Activated CD8-positive, alpha-beta T cell treated with anti-CD3 and anti-CD28 coated beads, Interleukin-2, amount 10 ng/mL, durations not matched to agents 7 days and 5 days (primary cell): ENCODE results near the gene PRR15. TPM values are rescaled to one million over a fixed set of nuclear protein-coding genes. Genes with fewer than 3 reads are reported as not detected.

ENCODE experiments used
- ATAC-seq: fragments of 150-1000 bp; cut with Tn5 transposase; one replicate; pipeline ENCODE4 v1.10.0; 2021; ENCODE audit warnings: moderate library complexity
- CTCF ChIA-PET: fragments of 350-600 bp; sonication (Branson Sonifier 250); formaldehyde crosslinking; loops from one replicate; lab custom pipeline; 2021; ENCODE audit warnings: antibody characterized with exemption; lab: Charles Lee
- POLR2A ChIA-PET: fragments of 350-600 bp; sonication (Branson Sonifier 250); formaldehyde crosslinking; loops from one replicate; lab custom pipeline; 2021; ENCODE audit warnings: antibody characterized with exemption; lab: Charles Lee
- DNase-seq: peaks from one replicate; pipeline ENCODE4 v3.0.0-alpha.2; 2020
- H3K27ac Mint-ChIP-seq: one replicate; pipeline ENCODE4 v1.8.0; 2021; ENCODE audit warnings: mild to moderate bottlenecking, mixed read lengths
- H3K27me3 Mint-ChIP-seq: one replicate; pipeline ENCODE4 v1.8.0; 2021; ENCODE audit warnings: low read depth, mixed read lengths
- H3K36me3 Mint-ChIP-seq: one replicate; pipeline ENCODE4 v1.8.0; 2021; ENCODE audit warnings: low read depth, mixed read lengths
- H3K4me1 Mint-ChIP-seq: one replicate; pipeline ENCODE4 v1.8.0; 2021; ENCODE audit warnings: low read depth, mixed read lengths
- H3K4me3 Mint-ChIP-seq: one replicate; pipeline ENCODE4 v1.8.0; 2021; ENCODE audit warnings: mild to moderate bottlenecking, mixed read lengths
- H3K9me3 Mint-ChIP-seq: one replicate; pipeline ENCODE4 v1.8.0; 2022; ENCODE audit warnings: mixed read lengths; ENCODE audit not compliant: insufficient read depth
- total RNA-seq, 2 experiments: library from RNA; stranded (reverse); gene quantifications; one replicate each; pipeline ENCODE4 v1.2.3, GENCODE V29; 2021

The PRR15 gene
- total RNA-seq, 2 experiments from 2014 or later = not detected

- POLR2A ChIA-PET = no interaction called here
- DNase-seq (no peak), ATAC-seq (no peak)
- Mint-ChIP-seq H3K4me1 (no peaks in the 10 kb centered on the region), H3K27me3 (no peaks in the 10 kb centered on the region), H3K4me3 (no peak overlapping the region), H3K9me3 (no peaks in the 10 kb centered on the region), H3K36me3 (no peaks in the 10 kb centered on the region), H3K27ac (no peak overlapping the region)
- CTCF ChIA-PET = no interaction called here
Observed at GRCh38 chr7:29604052-29604451, 40.4 kb downstream of the PRR15 start.

GRCh38 chr7:29604702-29605101 lies 41.1 kb downstream of the PRR15 start:
- POLR2A ChIA-PET = no interaction called here
- DNase-seq = no peak
- no peak for ATAC-seq
- H3K27me3 Mint-ChIP-seq = no peaks in the 10 kb centered on the region
- no peak overlapping the region for H3K4me3 Mint-ChIP-seq
- H3K9me3 Mint-ChIP-seq = no peaks in the 10 kb centered on the region
- no peak overlapping the region for H3K27ac Mint-ChIP-seq
- H3K36me3 Mint-ChIP-seq = no peaks in the 10 kb centered on the region
- CTCF ChIA-PET = no interaction called here
- H3K4me1 Mint-ChIP-seq = no peaks in the 10 kb centered on the region

- ChIA-PET POLR2A (no interaction called here), CTCF (no interaction called here)
- Mint-ChIP-seq H3K4me1 (no peaks in the 10 kb centered on the region), H3K4me3 (no peak overlapping the region), H3K36me3 (no peaks in the 10 kb centered on the region), H3K27ac (no peak overlapping the region), H3K27me3 (no peaks in the 10 kb centered on the region), H3K9me3 (no peaks in the 10 kb centered on the region)
- ATAC-seq (no peak), DNase-seq (no peak)
Observed at GRCh38 chr7:29605671-29606070, 42.0 kb downstream of the PRR15 start.

- Mint-ChIP-seq H3K36me3 (no peaks in the 10 kb centered on the region), H3K9me3 (no peaks in the 10 kb centered on the region), H3K27ac (no peak overlapping the region), H3K4me3 (no peak overlapping the region), H3K27me3 (no peaks in the 10 kb centered on the region), H3K4me1 (no peaks in the 10 kb centered on the region)
- ChIA-PET CTCF (no interaction called here), POLR2A (no interaction called here)
- ATAC-seq (no peak), DNase-seq (no peak)
Observed at GRCh38 chr7:29606287-29606721, 42.7 kb downstream of the PRR15 start.

GRCh38 chr7:29606830-29607229 lies 43.2 kb downstream of the PRR15 start:
- no peak overlapping the region for H3K27ac Mint-ChIP-seq
- CTCF ChIA-PET = no interaction called here
- ATAC-seq (no peak), DNase-seq (no peak)
- H3K9me3 Mint-ChIP-seq = no peaks in the 10 kb centered on the region
- H3K27me3 Mint-ChIP-seq = no peaks in the 10 kb centered on the region
- POLR2A ChIA-PET = no interaction called here
- no peaks in the 10 kb centered on the region for H3K4me1 Mint-ChIP-seq
- no peaks in the 10 kb centered on the region for H3K36me3 Mint-ChIP-seq
- H3K4me3 Mint-ChIP-seq = no peak overlapping the region

- ATAC-seq (no peak), DNase-seq (no peak)
- H3K27me3 Mint-ChIP-seq = no peaks in the 10 kb centered on the region
- no peaks in the 10 kb centered on the region for H3K9me3 Mint-ChIP-seq
- H3K27ac Mint-ChIP-seq = no peak overlapping the region
- CTCF ChIA-PET = no interaction called here
- H3K36me3 Mint-ChIP-seq = no peaks in the 10 kb centered on the region
- no peak overlapping the region for H3K4me3 Mint-ChIP-seq
- no peaks in the 10 kb centered on the region for H3K4me1 Mint-ChIP-seq
- POLR2A ChIA-PET = no interaction called here
Observed at GRCh38 chr7:29607259-29607658, 43.6 kb downstream of the PRR15 start.

- Mint-ChIP-seq H3K9me3 (no peaks in the 10 kb centered on the region), H3K4me3 (no peak overlapping the region), H3K4me1 (no peaks in the 10 kb centered on the region), H3K36me3 (no peaks in the 10 kb centered on the region), H3K27me3 (no peaks in the 10 kb centered on the region), H3K27ac (no peak overlapping the region)
- DNase-seq (no peak), ATAC-seq (no peak)
- CTCF ChIA-PET = no interaction called here
- POLR2A ChIA-PET = no interaction called here
Observed at GRCh38 chr7:29607889-29608288, 44.3 kb downstream of the PRR15 start.

- Mint-ChIP-seq H3K4me1 (no peaks in the 10 kb centered on the region), H3K27ac (no peak overlapping the region), H3K27me3 (no peaks in the 10 kb centered on the region), H3K4me3 (no peak overlapping the region), H3K36me3 (no peaks in the 10 kb centered on the region), H3K9me3 (no peaks in the 10 kb centered on the region)
- ChIA-PET CTCF (no interaction called here), POLR2A (no interaction called here)
- DNase-seq = no peak
- no peak for ATAC-seq
Observed at GRCh38 chr7:29609162-29610037, 45.8 kb downstream of the PRR15 start.

- POLR2A ChIA-PET = no interaction called here
- H3K36me3 Mint-ChIP-seq = no peaks in the 10 kb centered on the region
- no peak for ATAC-seq
- H3K4me3 Mint-ChIP-seq = no peak overlapping the region
- no peaks in the 10 kb centered on the region for H3K4me1 Mint-ChIP-seq
- CTCF ChIA-PET = no interaction called here
- DNase-seq = no peak
- no peak overlapping the region for H3K27ac Mint-ChIP-seq
- H3K9me3 Mint-ChIP-seq = no peaks in the 10 kb centered on the region
- H3K27me3 Mint-ChIP-seq = no peaks in the 10 kb centered on the region
Observed at GRCh38 chr7:29610086-29610485, 46.5 kb downstream of the PRR15 start.

- ChIA-PET POLR2A (no interaction called here), CTCF (no interaction called here)
- no peaks in the 10 kb centered on the region for H3K36me3 Mint-ChIP-seq
- no peaks in the 10 kb centered on the region for H3K4me1 Mint-ChIP-seq
- H3K4me3 Mint-ChIP-seq = no peak overlapping the region
- no peak for ATAC-seq
- H3K27me3 Mint-ChIP-seq = peaks cover 4% of the 10 kb centered on the region
- H3K27ac Mint-ChIP-seq = no peak overlapping the region
- no peak for DNase-seq
- no peaks in the 10 kb centered on the region for H3K9me3 Mint-ChIP-seq
Observed at GRCh38 chr7:29611941-29612544, 48.4 kb downstream of the PRR15 start.

GRCh38 chr7:29612596-29612995 lies 49.0 kb downstream of the PRR15 start:
- H3K27ac Mint-ChIP-seq = no peak overlapping the region
- ChIA-PET POLR2A (no interaction called here), CTCF (no interaction called here)
- no peaks in the 10 kb centered on the region for H3K4me1 Mint-ChIP-seq
- no peaks in the 10 kb centered on the region for H3K9me3 Mint-ChIP-seq
- ATAC-seq = no peak
- DNase-seq = no peak
- no peaks in the 10 kb centered on the region for H3K36me3 Mint-ChIP-seq
- no peak overlapping the region for H3K4me3 Mint-ChIP-seq
- H3K27me3 Mint-ChIP-seq = peaks cover 5% of the 10 kb centered on the region

- H3K27ac Mint-ChIP-seq = no peak overlapping the region
- CTCF ChIA-PET = no interaction called here
- ATAC-seq (no peak), DNase-seq (no peak)
- no peaks in the 10 kb centered on the region for H3K4me1 Mint-ChIP-seq
- no peaks in the 10 kb centered on the region for H3K9me3 Mint-ChIP-seq
- no peak overlapping the region for H3K4me3 Mint-ChIP-seq
- POLR2A ChIA-PET = no interaction called here
- H3K36me3 Mint-ChIP-seq = no peaks in the 10 kb centered on the region
- peaks cover 8% of the 10 kb centered on the region for H3K27me3 Mint-ChIP-seq
Observed at GRCh38 chr7:29613100-29613499, 49.5 kb downstream of the PRR15 start.
